Activated CD4-positive, alpha-beta T cell treated with anti-CD3 and anti-CD28 coated beads, Interleukin-2, amount 50 U/mL, for 48 hours (primary cell): ENCODE measurements around the gene CDH4.

Experiments
- DNase-seq, 2 experiments: peaks; one replicate each; pipeline ENCODE4 v3.0.0-alpha.2; 2020

CDH4 gene

GRCh38 chr20:61544910-61545889, 293.1 kb downstream of the CDH4 start:
- DNase-seq = no peak

GRCh38 chr20:61546641-61547040, 294.6 kb downstream of the CDH4 start:
- DNase-seq = no peak

- DNase-seq = no peak
Observed at GRCh38 chr20:61548069-61548468, 296.0 kb downstream of the CDH4 start.

- DNase-seq = no peak
Observed at GRCh38 chr20:61549865-61550264, 297.8 kb downstream of the CDH4 start.

- no peak for DNase-seq
Observed at GRCh38 chr20:61551401-61551800, 299.3 kb downstream of the CDH4 start.

- no peak for DNase-seq
Observed at GRCh38 chr20:61554617-61555016, 302.6 kb downstream of the CDH4 start.

- no peak for DNase-seq
Observed at GRCh38 chr20:61555566-61555965, 303.5 kb downstream of the CDH4 start.

GRCh38 chr20:61556111-61556510, 304.1 kb downstream of the CDH4 start:
- DNase-seq = no peak

GRCh38 chr20:61556673-61557072, 304.6 kb downstream of the CDH4 start:
- no peak for DNase-seq

- no peak for DNase-seq
Observed at GRCh38 chr20:61557621-61558020, 305.6 kb downstream of the CDH4 start.

- DNase-seq = no peak
Observed at GRCh38 chr20:61558726-61559125, 306.7 kb downstream of the CDH4 start.

GRCh38 chr20:61559706-61560315, 307.8 kb downstream of the CDH4 start:
- DNase-seq = no peak

GRCh38 chr20:61560361-61560853, 308.3 kb downstream of the CDH4 start:
- DNase-seq = no peak

- no peak for DNase-seq
Observed at GRCh38 chr20:61561111-61561830, 309.2 kb downstream of the CDH4 start.

- DNase-seq = no peak
Observed at GRCh38 chr20:61562491-61562890, 310.4 kb downstream of the CDH4 start.

GRCh38 chr20:61562897-61563504, 310.9 kb downstream of the CDH4 start:
- no peak for DNase-seq

GRCh38 chr20:61564628-61565027, 312.6 kb downstream of the CDH4 start:
- DNase-seq = no peak

GRCh38 chr20:61565791-61566190, 313.7 kb downstream of the CDH4 start:
- no peak for DNase-seq

GRCh38 chr20:61566691-61567090, 314.6 kb downstream of the CDH4 start:
- DNase-seq = no peak

GRCh38 chr20:61567204-61567603, 315.1 kb downstream of the CDH4 start:
- no peak for DNase-seq

- DNase-seq = no peak
Observed at GRCh38 chr20:61569825-61570224, 317.8 kb downstream of the CDH4 start.

- no peak for DNase-seq
Observed at GRCh38 chr20:61570646-61571195, 318.7 kb downstream of the CDH4 start.

- DNase-seq = no peak
Observed at GRCh38 chr20:61571221-61571620, 319.2 kb downstream of the CDH4 start.
